NCI-H2196 treated with DMSO at 0.1 percent for 48 hours (cell line): ENCODE data around the gene RNU2-1.
"Not testable (repeated sequence)": the region's sequence is repeated elsewhere in the genome, so short reads cannot be mapped to it uniquely, and the experiment has no call there.

ENCODE experiments used
- DNase-seq: peaks from one replicate; lab custom pipeline; 2025; ENCODE audit not compliant: unreplicated experiment; lab: John Stamatoyannopoulos, UW

RNU2-1 gene

DNA sequence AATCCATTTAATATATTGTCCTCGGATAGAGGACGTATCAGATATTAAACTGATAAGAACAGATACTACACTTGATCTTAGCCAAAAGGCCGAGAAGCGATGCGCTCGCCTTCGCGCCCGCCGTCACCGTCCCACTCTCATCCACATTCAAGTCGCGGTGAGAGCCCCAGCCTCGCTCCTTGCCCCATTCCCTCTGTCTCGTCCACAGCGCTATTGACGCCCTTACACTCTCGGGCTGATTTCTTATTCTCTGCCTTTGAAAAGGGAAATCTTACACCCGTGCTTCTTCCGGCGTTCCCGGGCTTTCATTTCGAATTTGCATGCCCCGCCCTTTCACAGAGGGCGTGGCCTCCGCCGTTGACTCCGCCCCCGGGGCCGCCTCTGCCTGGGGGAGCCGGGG, at the start of gene RNU2-1:
TSS of gene RNU2-1 (minus strand) at position 101 of the 400 bp plus-strand sequence.
- not testable (repeated sequence) for DNase-seq

DNA sequence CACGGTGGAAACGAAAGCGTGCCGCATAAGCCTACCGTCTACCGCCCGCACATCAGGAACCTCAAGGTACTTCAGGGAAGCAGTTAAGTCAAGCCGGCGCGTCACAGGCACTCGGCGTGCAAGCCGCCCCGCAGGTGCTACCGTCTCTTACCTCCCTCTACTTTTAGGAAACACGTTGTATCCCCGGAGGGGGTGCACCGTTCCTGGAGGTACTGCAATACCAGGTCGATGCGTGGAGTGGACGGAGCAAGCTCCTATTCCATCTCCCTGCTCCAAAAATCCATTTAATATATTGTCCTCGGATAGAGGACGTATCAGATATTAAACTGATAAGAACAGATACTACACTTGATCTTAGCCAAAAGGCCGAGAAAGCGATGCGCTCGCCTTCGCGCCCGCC, 39.1 kb upstream of the RNU2-1 start:
- DNase-seq: not testable (repeated sequence)

DNA sequence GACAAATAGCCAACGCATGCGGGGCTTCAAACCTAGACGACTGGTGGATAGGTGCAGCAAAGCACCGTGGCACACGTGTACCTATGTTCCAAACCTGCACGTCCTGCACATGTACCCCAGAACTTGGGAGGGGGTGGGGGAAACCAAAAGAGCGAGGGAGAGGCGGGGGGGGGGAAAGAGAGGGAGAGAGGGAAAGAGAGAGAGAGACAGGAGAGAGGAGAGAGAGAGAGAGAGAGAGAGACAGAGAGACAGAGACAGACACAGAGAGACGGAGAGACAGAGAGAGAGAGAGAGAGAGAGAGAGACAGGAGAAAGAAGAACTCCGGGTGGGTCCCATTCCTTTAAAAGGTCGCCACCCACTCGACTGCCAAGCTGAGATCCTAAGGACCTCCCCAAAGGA, 38.7 kb upstream of the RNU2-1 start:
- not testable (repeated sequence) for DNase-seq

DNA sequence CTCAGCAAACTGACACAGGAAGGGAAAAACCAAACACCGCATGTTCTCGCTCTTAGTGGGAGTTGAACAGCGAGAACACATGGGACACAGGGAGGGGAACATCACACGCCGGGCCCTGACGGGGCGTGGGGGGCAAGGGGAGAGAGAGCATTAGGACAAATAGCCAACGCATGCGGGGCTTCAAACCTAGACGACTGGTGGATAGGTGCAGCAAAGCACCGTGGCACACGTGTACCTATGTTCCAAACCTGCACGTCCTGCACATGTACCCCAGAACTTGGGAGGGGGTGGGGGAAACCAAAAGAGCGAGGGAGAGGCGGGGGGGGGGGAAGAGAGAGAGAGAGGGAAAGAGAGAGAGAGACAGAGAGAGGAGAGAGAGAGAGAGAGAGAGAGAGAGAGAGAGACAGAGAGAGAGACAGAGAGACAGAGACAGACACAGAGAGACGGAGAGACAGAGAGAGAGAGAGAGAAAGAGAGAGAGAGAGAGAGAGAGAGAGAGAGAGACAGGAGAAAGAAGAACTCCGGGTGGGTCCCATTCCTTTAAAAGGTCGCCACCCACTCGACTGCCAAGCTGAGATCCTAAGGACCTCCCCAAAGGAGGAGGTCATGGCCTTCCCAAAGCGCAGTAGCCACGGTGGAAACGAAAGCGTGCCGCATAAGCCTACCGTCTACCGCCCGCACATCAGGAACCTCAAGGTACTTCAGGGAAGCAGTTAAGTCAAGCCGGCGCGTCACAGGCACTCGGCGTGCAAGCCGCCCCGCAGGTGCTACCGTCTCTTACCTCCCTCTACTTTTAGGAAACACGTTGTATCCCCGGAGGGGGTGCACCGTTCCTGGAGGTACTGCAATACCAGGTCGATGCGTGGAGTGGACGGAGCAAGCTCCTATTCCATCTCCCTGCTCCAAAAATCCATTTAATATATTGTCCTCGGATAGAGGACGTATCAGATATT, 37.1 kb upstream of the RNU2-1 start:
- DNase-seq: not testable (repeated sequence)

DNA sequence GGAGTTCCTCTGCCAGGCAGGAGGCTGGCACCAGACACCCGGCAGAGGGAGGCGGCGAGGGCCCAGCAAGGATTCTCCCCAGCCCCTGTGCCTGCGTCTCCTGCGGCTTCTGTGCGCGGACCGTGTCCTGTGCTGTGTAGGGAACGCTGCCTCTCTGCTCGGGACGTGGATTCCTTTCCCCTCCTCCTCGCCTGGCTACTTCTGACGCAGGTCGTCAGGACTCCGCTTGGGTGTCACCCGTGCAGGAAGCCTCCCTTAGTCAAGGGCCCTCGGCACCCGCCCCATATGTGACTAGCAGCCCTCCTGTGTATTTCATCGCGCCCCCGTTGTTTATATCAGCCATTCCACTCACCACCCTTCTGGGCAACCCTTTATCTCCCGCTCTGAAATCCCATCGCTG, 12.7 kb upstream of the RNU2-1 start:
- DNase-seq: not testable (repeated sequence)

DNA sequence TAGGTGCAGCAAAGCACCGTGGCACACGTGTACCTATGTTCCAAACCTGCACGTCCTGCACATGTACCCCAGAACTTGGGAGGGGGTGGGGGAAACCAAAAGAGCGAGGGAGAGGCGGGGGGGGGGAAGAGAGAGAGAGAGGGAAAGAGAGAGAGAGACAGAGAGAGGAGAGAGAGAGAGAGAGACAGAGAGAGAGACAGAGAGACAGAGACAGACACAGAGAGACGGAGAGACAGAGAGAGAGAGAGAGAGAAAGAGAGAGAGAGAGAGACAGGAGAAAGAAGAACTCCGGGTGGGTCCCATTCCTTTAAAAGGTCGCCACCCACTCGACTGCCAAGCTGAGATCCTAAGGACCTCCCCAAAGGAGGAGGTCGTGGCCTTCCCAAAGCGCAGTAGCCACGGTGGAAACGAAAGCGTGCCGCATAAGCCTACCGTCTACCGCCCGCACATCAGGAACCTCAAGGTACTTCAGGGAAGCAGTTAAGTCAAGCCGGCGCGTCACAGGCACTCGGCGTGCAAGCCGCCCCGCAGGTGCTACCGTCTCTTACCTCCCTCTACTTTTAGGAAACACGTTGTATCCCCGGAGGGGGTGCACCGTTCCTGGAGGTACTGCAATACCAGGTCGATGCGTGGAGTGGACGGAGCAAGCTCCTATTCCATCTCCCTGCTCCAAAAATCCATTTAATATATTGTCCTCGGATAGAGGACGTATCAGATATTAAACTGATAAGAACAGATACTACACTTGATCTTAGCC, 7.0 kb upstream of the RNU2-1 start:
- DNase-seq: not testable (repeated sequence)

DNA sequence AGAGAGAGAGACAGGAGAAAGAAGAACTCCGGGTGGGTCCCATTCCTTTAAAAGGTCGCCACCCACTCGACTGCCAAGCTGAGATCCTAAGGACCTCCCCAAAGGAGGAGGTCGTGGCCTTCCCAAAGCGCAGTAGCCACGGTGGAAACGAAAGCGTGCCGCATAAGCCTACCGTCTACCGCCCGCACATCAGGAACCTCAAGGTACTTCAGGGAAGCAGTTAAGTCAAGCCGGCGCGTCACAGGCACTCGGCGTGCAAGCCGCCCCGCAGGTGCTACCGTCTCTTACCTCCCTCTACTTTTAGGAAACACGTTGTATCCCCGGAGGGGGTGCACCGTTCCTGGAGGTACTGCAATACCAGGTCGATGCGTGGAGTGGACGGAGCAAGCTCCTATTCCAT, 5.8 kb upstream of the RNU2-1 start:
- not testable (repeated sequence) for DNase-seq

DNA sequence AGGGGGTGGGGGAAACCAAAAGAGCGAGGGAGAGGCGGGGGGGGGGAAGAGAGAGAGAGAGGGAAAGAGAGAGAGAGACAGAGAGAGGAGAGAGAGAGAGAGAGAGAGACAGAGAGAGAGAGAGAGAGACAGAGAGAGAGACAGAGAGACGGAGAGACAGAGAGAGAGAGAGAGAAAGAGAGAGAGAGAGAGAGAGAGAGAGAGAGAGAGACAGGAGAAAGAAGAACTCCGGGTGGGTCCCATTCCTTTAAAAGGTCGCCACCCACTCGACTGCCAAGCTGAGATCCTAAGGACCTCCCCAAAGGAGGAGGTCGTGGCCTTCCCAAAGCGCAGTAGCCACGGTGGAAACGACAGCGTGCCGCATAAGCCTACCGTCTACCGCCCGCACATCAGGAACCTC, 514 bp downstream of the RNU2-1 start:
- DNase-seq: not testable (repeated sequence)

DNA sequence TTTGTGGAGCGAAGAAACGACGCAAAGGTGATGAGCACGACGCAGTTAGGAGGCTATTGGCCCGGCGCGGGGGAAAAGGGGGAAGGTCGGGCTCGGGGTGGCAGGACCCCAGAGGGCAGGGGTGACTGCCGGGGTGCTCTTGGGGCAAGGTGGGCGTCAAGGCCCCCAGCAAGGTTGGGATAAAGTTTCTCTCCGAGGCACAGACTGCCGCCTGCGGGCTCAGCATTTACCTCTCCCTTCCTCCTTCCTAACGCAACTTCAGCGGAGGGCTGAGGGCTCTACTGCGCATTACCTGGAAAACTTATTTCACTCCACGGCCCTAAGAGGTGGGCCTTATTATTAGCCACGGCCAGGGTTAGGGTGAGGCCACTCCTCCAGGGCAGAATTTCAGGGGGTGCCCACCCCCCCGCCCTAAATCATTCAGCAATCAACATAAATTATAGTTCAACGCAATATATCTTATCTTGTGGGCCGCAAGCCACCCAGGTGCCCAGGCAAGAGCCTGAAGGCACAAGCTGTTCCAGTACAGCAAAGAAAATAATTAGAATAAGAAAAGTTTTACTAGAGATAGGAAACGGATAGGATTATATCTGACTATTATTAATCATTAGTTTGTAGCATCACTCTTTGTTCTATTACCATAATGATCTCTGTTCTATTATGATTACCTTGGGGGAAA, 1.6 kb downstream of the RNU2-1 start:
- not testable (repeated sequence) for DNase-seq

DNA sequence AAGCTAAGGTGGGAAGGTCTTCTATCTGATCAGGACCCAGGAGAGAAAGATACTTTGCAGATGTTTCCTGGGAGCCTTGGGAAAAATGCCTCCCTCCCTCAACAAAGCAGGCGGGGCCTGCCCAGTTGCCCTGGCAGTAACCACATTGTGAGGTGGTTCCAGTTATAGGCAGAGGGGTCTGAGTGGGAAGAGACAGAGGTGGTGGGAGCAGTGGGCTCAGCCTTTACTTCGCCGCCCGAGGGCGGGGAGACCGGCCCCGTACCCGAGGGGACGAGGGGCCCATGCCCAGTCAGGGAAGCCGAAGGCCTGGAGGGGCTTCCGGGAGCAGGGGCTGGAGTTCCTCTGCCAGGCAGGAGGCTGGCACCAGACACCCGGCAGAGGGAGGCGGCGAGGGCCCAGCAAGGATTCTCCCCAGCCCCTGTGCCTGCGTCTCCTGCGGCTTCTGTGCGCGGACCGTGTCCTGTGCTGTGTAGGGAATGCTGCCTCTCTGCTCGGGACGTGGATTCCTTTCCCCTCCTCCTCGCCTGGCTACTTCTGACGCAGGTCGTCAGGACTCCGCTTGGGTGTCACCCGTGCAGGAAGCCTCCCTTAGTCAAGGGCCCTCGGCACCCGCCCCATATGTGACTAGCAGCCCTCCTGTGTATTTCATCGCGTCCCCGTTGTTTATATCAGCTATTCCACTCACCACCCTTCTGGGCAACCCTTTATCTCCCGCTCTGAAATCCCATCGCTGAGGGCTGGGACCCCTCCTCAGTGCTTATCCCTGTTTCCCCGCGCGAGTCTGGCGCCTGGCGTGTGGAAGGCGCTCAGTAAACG, 2.4 kb downstream of the RNU2-1 start:
- DNase-seq: not testable (repeated sequence)

DNA sequence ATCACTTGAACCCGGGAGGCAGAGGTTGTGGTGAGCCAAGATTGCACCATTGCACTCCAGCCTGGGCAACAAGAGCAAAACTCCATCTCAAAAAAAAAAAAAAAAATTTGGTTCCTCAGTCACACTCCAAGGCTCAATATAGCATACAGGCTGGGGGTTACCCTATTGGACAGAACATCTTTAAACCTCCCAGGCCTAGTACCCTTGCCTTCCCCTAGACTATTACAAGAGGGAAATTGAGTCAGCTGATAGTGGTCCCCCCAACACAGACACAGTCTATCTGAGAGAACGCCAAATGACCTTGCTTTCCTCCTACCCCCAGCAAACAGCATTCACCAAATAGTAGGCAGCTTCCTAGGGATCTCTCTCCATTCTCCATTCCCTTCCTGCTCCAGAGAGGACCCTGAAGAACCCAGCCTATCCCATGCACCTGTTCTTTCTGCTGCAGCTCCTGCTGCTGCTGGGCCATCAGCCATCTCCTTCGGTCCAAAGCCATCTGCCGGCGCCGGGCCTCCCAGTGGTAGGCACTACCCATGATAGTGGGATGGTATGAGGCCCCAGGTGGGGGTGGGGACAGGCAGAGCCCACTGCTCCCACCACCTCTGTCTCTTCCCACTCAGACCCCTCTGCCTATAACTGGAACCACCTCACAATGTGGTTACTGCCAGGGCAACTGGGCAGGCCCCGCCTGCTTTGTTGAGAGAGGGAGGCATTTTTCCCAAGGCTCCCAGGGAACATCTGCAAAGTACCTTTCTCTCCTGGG, 5.6 kb downstream of the RNU2-1 start, which contains the start of gene CCDC200:
TSS of gene CCDC200 (minus strand) at position 604 of the 763 bp plus-strand sequence. CDS start at position 535, 69 bp downstream.
- not testable (repeated sequence) for DNase-seq

DNA sequence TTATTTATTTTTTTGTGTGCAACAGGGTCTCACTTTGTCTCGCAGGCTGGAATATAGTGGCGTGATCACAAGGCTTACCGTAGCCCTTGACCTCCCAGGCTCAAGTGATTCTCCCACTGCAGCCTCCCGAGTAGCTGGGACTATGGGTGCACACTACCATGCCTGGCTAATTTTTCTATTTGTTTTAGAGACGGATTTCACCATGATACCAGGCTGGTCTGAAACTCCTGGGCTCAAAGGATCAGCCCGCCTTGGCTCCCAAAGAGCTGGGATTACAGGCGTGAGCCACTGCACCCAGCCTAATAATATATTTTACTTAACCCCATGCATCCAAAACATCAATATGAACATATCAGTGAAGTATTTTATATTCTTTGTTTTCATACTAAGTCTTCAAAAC, 7.4 kb downstream of the RNU2-1 start:
- no peak for DNase-seq

DNA sequence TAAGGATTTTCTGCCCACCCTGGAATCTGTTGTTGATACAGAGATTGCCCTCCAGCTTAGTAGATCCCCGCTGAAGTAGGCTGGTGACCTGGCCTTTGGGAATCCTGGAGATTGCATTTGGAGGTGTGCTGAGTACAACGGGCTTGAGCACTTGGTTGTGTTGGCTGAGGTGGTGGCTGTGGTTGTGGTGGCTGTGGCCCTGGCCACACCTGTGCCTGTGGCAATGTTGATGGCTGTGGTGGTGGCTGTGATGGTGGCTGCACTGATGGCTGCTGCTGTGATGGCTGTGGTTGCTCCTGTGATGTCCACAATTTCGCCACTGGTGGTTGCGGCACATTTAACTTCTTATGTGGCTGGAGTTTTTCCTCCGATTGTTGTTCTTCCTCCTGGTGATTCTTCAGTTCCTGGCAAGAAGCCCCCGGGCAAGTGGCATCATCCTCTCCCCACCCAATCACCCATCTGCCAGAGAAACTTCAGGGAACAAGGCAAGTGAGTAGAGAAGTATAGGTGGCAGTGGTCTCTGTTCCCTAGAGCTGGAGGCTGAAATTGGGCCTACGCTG, 9.6 kb downstream of the RNU2-1 start:
- no peak for DNase-seq

DNA sequence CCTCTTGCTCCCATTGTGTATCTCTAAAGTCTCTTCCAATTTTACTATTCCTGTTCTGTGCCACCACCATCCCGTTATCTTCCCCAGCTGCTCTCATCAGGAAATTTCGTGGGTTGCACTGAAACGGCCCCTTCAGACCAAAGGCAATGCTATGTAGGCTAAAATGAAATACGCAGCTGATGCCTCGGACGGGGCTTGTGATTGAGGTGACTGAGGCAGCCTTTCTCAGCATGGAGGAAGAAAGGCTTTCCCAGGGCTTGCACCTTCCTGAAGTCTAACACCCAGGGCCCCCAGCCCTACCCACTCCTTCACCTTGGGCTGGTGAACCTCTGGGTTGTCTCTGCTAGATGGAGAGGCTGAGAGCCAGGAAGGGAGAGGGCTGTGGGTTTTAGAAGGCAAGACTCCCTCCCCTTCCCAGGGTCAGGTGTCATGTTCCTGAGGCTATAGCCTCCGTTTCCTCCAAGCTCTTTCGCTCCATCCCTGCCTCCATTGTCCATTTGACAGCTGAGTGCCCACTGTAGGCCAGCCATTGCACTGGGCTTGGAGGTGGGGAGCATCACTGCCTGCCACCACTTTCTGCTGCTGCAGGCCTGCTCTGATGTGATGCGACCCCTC, 13.2 kb downstream of the RNU2-1 start:
- no peak for DNase-seq

DNA sequence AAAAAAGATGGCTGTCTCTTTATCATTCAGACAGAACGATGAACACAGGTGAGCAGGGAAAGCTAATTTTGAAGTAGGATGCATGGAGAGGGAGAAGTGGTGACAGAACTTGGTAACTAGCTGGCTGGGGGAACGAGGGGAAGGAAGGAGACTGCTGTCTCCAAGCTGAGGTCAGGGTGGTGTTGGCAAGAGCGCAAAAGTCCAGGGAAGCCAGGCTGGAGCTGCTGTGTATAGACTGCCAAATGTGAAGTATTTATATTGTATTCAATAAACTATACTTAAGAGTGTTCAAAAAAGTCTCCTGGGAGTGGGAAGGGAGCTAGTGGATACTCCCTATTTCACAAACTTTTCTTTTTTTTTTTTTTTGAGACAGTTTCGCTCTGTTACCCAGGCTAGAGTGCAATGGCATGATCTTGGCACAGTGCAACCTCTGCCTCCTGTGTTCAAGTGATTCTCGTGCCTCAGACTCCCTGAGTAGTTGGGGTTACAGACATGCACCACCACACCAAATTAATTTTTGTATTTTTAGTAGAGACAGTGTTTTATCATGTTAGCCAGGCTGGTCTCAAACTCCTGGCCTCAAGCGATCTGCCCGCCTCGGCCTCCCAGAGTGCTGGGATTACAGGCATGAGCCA, 13.9 kb downstream of the RNU2-1 start:
- no peak for DNase-seq

DNA sequence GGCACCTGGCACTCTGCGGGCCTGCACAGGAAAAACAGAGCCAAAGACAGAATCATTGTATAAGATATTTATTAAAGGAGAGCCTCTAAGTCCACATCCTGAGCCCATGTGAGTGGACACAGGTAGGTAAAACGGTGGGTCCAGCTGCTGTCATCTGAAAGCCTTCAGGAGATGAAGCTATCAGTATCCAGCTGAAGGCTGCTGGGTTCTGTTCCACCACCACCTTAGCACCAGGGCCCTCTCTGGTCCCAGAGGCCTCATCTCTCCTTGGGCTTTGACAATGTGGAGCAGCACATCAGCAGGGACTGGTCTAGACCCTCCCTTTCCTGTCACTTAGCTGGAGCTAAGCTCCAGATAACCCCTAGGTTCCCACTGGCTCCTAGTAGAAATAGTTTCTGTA, 14.8 kb downstream of the RNU2-1 start:
- no peak for DNase-seq

DNA sequence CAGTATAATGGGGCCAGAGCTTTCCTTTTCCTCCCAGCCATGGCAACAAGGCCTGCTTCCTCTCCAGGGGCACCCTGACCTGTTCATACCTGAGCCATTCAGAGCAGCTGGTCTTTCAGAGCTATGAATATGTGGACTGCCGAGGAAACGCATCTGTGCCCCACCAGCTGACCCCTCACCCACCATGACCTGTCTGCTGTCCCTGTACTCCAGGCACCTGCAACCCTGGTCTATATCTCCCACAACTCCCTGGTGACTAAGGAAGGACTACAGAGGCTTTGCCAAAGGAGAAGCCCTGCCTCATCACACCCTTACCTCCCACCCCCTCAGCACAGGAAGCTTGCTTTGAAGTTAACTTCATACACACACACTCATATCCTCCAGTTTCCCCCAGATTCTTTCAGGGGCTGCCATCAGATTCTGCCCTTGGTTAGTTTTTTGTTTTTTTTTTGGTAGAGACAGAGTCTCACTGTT, 16.1 kb downstream of the RNU2-1 start:
- no peak for DNase-seq
